Endothelial cell of umbilical vein (primary cell): Measurements from ENCODE around the gene CENPF.

Source experiments
- JUN ChIP-seq: IDR thresholded peaks from 2 replicates; pipeline ENCODE4 v1.6.1; 2011; ENCODE audit warnings: borderline replicate concordance, low read depth; ENCODE audit not compliant: insufficient read length, insufficient read depth
- MYC ChIP-seq: IDR thresholded peaks from one replicate; pipeline ENCODE4 v1.6.1; 2011; ENCODE audit warnings: mild to moderate bottlenecking, low read depth, low read length
- POLR2A ChIP-seq: IDR thresholded peaks from 2 replicates; pipeline ENCODE4 v1.6.1; 2012; ENCODE audit warnings: low read depth, mild to moderate bottlenecking, control low read depth, low read length
- POLR2AphosphoS5 ChIP-seq: IDR thresholded peaks from 2 replicates; pipeline ENCODE4 v1.6.1; 2012; ENCODE audit warnings: low read depth, mild to moderate bottlenecking, control low read depth, low read length, moderate library complexity; ENCODE audit not compliant: insufficient read depth
- TF ChIP-seq, protein P1 (sequence below): IDR thresholded peaks from 2 replicates; pipeline ENCODE4 v1.6.1; 2011; ENCODE audit not compliant: insufficient read depth, insufficient read length
- TF ChIP-seq, protein P2 (sequence below), 2 donors: IDR thresholded peaks; 1 replicate in 1 of 2; 2 replicates in 1 of 2; pipeline ENCODE4 v1.5.1; 2011; ENCODE audit warnings: low read length in 2 of 2, mild to moderate bottlenecking in 2 of 2, moderate library complexity in 2 of 2, control low read depth in 1 of 2, inconsistent platforms in 1 of 2, low read depth in 1 of 2; ENCODE audit not compliant: insufficient read depth in 1 of 2; ENCODE audit errors: extremely low read depth in 1 of 2

DNA sequence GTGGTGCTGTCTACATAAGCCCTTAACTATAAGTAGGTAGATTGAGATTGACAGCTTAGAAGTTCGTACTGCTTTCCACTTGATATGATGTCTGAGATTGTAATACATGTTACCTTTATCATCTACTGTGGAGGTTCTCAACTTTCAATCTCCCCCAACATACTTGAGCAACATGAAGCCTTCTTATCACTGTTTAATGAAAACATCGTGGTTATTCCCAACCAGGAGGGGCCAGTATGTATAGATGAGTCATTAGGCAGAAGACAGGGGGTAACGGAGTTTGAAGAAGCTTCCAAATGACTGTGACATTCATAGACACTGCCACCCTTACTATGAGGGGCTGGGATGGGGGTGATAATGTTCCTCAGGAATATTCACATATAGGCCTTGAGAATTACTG lies 36.0 kb downstream of the CENPF start:
- TF ChIP-seq, protein P1, sequence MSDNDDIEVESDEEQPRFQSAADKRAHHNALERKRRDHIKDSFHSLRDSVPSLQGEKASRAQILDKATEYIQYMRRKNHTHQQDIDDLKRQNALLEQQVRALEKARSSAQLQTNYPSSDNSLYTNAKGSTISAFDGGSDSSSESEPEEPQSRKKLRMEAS: no peak
- TF ChIP-seq, protein P2, sequence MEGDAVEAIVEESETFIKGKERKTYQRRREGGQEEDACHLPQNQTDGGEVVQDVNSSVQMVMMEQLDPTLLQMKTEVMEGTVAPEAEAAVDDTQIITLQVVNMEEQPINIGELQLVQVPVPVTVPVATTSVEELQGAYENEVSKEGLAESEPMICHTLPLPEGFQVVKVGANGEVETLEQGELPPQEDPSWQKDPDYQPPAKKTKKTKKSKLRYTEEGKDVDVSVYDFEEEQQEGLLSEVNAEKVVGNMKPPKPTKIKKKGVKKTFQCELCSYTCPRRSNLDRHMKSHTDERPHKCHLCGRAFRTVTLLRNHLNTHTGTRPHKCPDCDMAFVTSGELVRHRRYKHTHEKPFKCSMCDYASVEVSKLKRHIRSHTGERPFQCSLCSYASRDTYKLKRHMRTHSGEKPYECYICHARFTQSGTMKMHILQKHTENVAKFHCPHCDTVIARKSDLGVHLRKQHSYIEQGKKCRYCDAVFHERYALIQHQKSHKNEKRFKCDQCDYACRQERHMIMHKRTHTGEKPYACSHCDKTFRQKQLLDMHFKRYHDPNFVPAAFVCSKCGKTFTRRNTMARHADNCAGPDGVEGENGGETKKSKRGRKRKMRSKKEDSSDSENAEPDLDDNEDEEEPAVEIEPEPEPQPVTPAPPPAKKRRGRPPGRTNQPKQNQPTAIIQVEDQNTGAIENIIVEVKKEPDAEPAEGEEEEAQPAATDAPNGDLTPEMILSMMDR (IDR thresholded peaks at IDR 0.05; ENCODE audit: extremely low read depth in 1 of 2, insufficient read depth in 1 of 2, low read depth in 1 of 2, low read length in 2 of 2): no peak
- TF ChIP-seq POLR2A (no peak), MYC (no peak), POLR2AphosphoS5 (no peak), JUN (no peak)
